K562 (cell line): ENCODE data around the gene ZNF747. TPM values are rescaled to one million over a fixed set of nuclear protein-coding genes. Genes with fewer than 3 reads are reported as not detected.

Experiments used
- CBX5 ChIP-seq: IDR thresholded peaks from 2 replicates; pipeline ENCODE4 v1.6.1; 2014; ENCODE audit warnings: low read depth, borderline replicate concordance
- FOXO4 ChIP-seq: fragments of 450-650 bp; formaldehyde crosslinking; IDR thresholded peaks from 2 replicates; pipeline ENCODE4 v1.4.0; 2020; ENCODE audit warnings: mild to moderate bottlenecking, moderate library complexity
- HMBOX1 ChIP-seq: sonication (generic); IDR thresholded peaks from 2 replicates; pipeline ENCODE4 v1.6.1; 2016
- JUN ChIP-seq, 2 experiments: sonication (generic) in 1 of 2; formaldehyde crosslinking in 1 of 2; IDR thresholded peaks; 2 replicates each; pipeline versions ENCODE4 v1.6.1 to v1.8.0; 2012 to 2022; ENCODE audit warnings: borderline replicate concordance in 2 of 2, mild to moderate bottlenecking in 2 of 2, improper control_type of control experiment in 1 of 2, low read depth in 1 of 2, low read length in 1 of 2, missing genetic modification reagents in 1 of 2
- L3MBTL2 ChIP-seq: fragments of 450-650 bp; IDR thresholded peaks from 2 replicates; pipeline ENCODE4 v1.6.1; 2016; ENCODE audit warnings: mild to moderate bottlenecking, moderate library complexity
- MNT ChIP-seq, 2 experiments: fragments of 450-650 bp; conservative IDR thresholded peaks; 2 replicates each; pipeline ENCODE4 v1.6.1; 2017; ENCODE audit warnings: mild to moderate bottlenecking in 2 of 2, moderate library complexity in 2 of 2
- MXI1 ChIP-seq: IDR thresholded peaks from 2 replicates; pipeline ENCODE4 v1.6.1; 2011; ENCODE audit warnings: low read depth, mild to moderate bottlenecking, improper control_type of control experiment, low read length
- SFPQ ChIP-seq: fragments of 200-400 bp; formaldehyde crosslinking; IDR thresholded peaks from 2 replicates; pipeline ENCODE4 v1.6.1; 2017; ENCODE audit warnings: mild to moderate bottlenecking, low read depth, low read length, moderate library complexity
- SIX5 ChIP-seq, 2 experiments: IDR thresholded peaks; 2 replicates each; pipeline ENCODE4 v1.6.1; 2011; ENCODE audit warnings: low read length in 2 of 2, borderline replicate concordance in 1 of 2, low read depth in 1 of 2, mild to moderate bottlenecking in 1 of 2, moderate library complexity in 1 of 2; ENCODE audit not compliant: insufficient read depth in 1 of 2
- TAL1 ChIP-seq: fragments of 450-650 bp; IDR thresholded peaks from 2 replicates; pipeline ENCODE4 v1.6.1; 2016; ENCODE audit warnings: mild to moderate bottlenecking
- ZNF165 ChIP-seq: fragments of 250-450 bp; sonication (Bioruptor Pico); IDR thresholded peaks from 2 replicates; pipeline ENCODE4 v1.4.0; 2020; ENCODE audit warnings: borderline replicate concordance
- ZNF518B ChIP-seq: fragments of 250-450 bp; sonication (Bioruptor Pico); IDR thresholded peaks from 2 replicates; pipeline ENCODE4 v1.5.0; 2021; ENCODE audit warnings: mild to moderate bottlenecking, moderate library complexity
- ZNF589 ChIP-seq: fragments of 200-800 bp; sonication (Bioruptor generic); IDR thresholded peaks from 2 replicates; pipeline ENCODE4 v1.6.1; 2016; ENCODE audit warnings: low read depth, missing genetic modification characterization, missing compliant biosample characterization
- polyA plus RNA-seq, 8 experiments: library from polyadenylated mRNA; depleted of rRNA in 4 of 8; stranded (reverse) in 5 of 8; unstranded in 3 of 8; fragments of >200 nt; fragmentation: Nextera tagmentation in 2 of 8; fragmentation: Illumina TruSeq in 1 of 8; extraction: Ambion mirVana in 2 of 8; extraction: Trizol in 1 of 8; gene quantifications; 2 replicates each; pipeline versions ENCODE4 v1.2.1 to v1.2.3, GENCODE V29; 2011 to 2014; ENCODE audit warnings: inconsistent platforms in 1 of 8, missing spikeins in 1 of 8
- total RNA-seq, 7 experiments: library from RNA; depleted of rRNA in 6 of 7; stranded (reverse); fragments of >200 nt in 6 of 7; fragmentation: Illumina TruSeq in 2 of 7; extraction: Trizol in 2 of 7; gene quantifications; 2 replicates each; pipeline versions ENCODE4 v1.2.1 to v1.2.3, GENCODE V29; 2011 to 2021; ENCODE audit warnings: low replicate concordance in 1 of 7

The ZNF747 gene
- total and polyA plus RNA-seq, 9 of the 15 experiments (the other 6 are each of a cell fraction or from before 2014, with no cell fraction given), result 0.14 to 3.3 (median 1.5) TPM

- TF ChIP-seq SFPQ (no peak), ZNF518B (no peak), FOXO4 (CRISPR knock-in tag) (no peak), ZNF165 (CRISPR knock-in tag) (no peak), SIX5 (IDR thresholded peaks at IDR 0.05; ENCODE audit: borderline replicate concordance in 1 of 2, insufficient read depth in 1 of 2, low read depth in 1 of 2, low read length in 2 of 2) (no peak), HMBOX1 (0 out of 2 replicates have a peak, but pooled peaks have one; percentile 18), ZNF589 (CRISPR knock-in tag) (no peak), MNT (conservative IDR thresholded peaks at IDR 0.05) (no peak), MXI1 (no peak), TAL1 (no peak), JUN (IDR thresholded peaks at IDR 0.05; ENCODE audit: borderline replicate concordance, low read depth, low read length) (no peak), JUN (CRISPR knock-in tag; IDR thresholded peaks at IDR 0.05; ENCODE audit: borderline replicate concordance) (no peak), CBX5 (no peak), L3MBTL2 (no peak)
Measured at GRCh38 chr16:30511509-30511908, 23.1 kb downstream of the ZNF747 start (continued).
